Endodermal cell (in vitro differentiated cells): ENCODE results near the gene TAF3. TPM values are rescaled to one million over a fixed set of nuclear protein-coding genes. Genes with fewer than 3 reads are reported as not detected.

Source experiments
- DNase-seq: peaks from one replicate; pipeline ENCODE4 v3.0.0-alpha.2; 2017
- H3K27ac ChIP-seq: 2 replicates; pipeline ENCODE4 v1.5.1; 2013; ENCODE audit warnings: mild to moderate bottlenecking, low read depth, low read length, moderate library complexity
- H3K27me3 ChIP-seq: 2 replicates; pipeline ENCODE4 v1.6.1; 2013; ENCODE audit warnings: mild to moderate bottlenecking, low read length, moderate library complexity; ENCODE audit not compliant: insufficient read depth, control insufficient read depth, poor library complexity, severe bottlenecking
- H3K36me3 ChIP-seq: 2 replicates; pipeline ENCODE4 v1.7.0; 2013; ENCODE audit warnings: mild to moderate bottlenecking, low read length, moderate library complexity; ENCODE audit not compliant: control insufficient read depth, insufficient read depth
- H3K4me1 ChIP-seq: one replicate; pipeline ENCODE4 v1.7.0; 2013; ENCODE audit warnings: low read length; ENCODE audit not compliant: control insufficient read depth, insufficient read depth
- H3K4me3 ChIP-seq: 2 replicates; pipeline ENCODE4 v1.5.1; 2013; ENCODE audit warnings: mild to moderate bottlenecking, low read length, moderate library complexity
- H3K9ac ChIP-seq: 2 replicates; pipeline ENCODE4 v1.6.1; 2013; ENCODE audit warnings: mild to moderate bottlenecking, low read length, moderate library complexity; ENCODE audit not compliant: poor library complexity, severe bottlenecking; ENCODE audit errors: extremely low read depth
- H3K9me3 ChIP-seq: 2 replicates; pipeline ENCODE4 v1.6.1; 2013; ENCODE audit warnings: mild to moderate bottlenecking, low read length, moderate library complexity; ENCODE audit not compliant: control insufficient read depth
- H3K27ac Mint-ChIP-seq: 2 replicates; pipeline ENCODE4 v1.8.0; 2020; ENCODE audit warnings: mixed read lengths
- H3K27me3 Mint-ChIP-seq: 2 replicates; pipeline ENCODE4 v1.8.0; 2021; ENCODE audit warnings: mild to moderate bottlenecking, mixed read lengths; ENCODE audit not compliant: insufficient read depth
- H3K36me3 Mint-ChIP-seq: 2 replicates; pipeline ENCODE4 v1.8.0; 2020; ENCODE audit warnings: low read depth, mixed read lengths
- H3K4me1 Mint-ChIP-seq: 2 replicates; pipeline ENCODE4 v1.8.0; 2020; ENCODE audit warnings: mixed read lengths
- H3K4me3 Mint-ChIP-seq: 2 replicates; pipeline ENCODE4 v1.8.0; 2020; ENCODE audit warnings: mild to moderate bottlenecking, moderate library complexity, mixed read lengths
- H3K9me3 Mint-ChIP-seq: 2 replicates; pipeline ENCODE4 v1.8.0; 2020; ENCODE audit warnings: mild to moderate bottlenecking, mixed read lengths
- CTCF ChIP-seq: fragments of 200-600 bp; sonication (generic); conservative IDR thresholded peaks from 2 replicates; pipeline ENCODE4 v1.5.0; 2021; ENCODE audit warnings: antibody characterized with exemption, mild to moderate bottlenecking
- WGBS, 2 experiments: methylation state at CpG; one replicate each; pipeline versions ENCODE4 v1.1.5 to v1.1.7; 2013; ENCODE audit warnings: missing lambda C conversion rate in 2 of 2, mixed read lengths in 1 of 2; ENCODE audit not compliant: insufficient coverage in 1 of 2, insufficient read length in 1 of 2; 5-methylcytosine and 5-hydroxymethylcytosine counted together
- total RNA-seq, 2 donors: library from RNA; stranded (reverse); fragmentation: NEBNext Ultra II Directional in 1 of 2; extraction: Animal tissue kit (Norgen Biotek cat#: 25700) in 1 of 2; gene quantifications; 2 replicates in 1 of 2; 3 replicates in 1 of 2; pipeline ENCODE4 v1.2.1, GENCODE V29; 2021

The TAF3 gene
- total RNA-seq, 2 donors from 2014 or later = 9.9 to 10.0 TPM

GRCh38 chr10:7941576-7941975, 123.3 kb downstream of the TAF3 start:
- 90 to 98% methylated on average over 2 to 6 of the region's 6 CpGs for WGBS, 2 experiments
- Histone ChIP-seq H3K9ac (no peak overlapping the region), H3K27ac (no peak overlapping the region), H3K27me3 (no peaks in the 10 kb centered on the region), H3K9me3 (peaks cover 12% of the 10 kb centered on the region), H3K4me3 (no peak overlapping the region), H3K4me1 (peaks cover 5% of the 10 kb centered on the region), H3K36me3 (no peaks in the 10 kb centered on the region)
- Mint-ChIP-seq H3K36me3 (peaks cover 4% of the 10 kb centered on the region), H3K27me3 (no peaks in the 10 kb centered on the region), H3K4me1 (peaks cover 47% of the 10 kb centered on the region), H3K9me3 (peaks cover 6% of the 10 kb centered on the region), H3K4me3 (no peak overlapping the region), H3K27ac (no peak overlapping the region)
- TF ChIP-seq CTCF = no peak
- DNase-seq = no peak

GRCh38 chr10:7942316-7942715, 124.0 kb downstream of the TAF3 start:
- Histone ChIP-seq H3K9ac (no peak overlapping the region), H3K27ac (no peak overlapping the region), H3K4me1 (peaks cover 5% of the 10 kb centered on the region), H3K36me3 (no peaks in the 10 kb centered on the region), H3K4me3 (no peak overlapping the region), H3K9me3 (peaks cover 6% of the 10 kb centered on the region), H3K27me3 (no peaks in the 10 kb centered on the region)
- WGBS, 2 experiments = 90 to 92% methylated on average over 3 to 4 of the region's 4 CpGs
- no peaks in the 10 kb centered on the region for H3K27me3 Mint-ChIP-seq
- peaks cover 52% of the 10 kb centered on the region for H3K4me1 Mint-ChIP-seq
- H3K36me3 Mint-ChIP-seq = no peaks in the 10 kb centered on the region
- H3K27ac Mint-ChIP-seq = no peak overlapping the region
- H3K9me3 Mint-ChIP-seq = peaks cover under 1% of the 10 kb centered on the region
- no peak for TF ChIP-seq CTCF
- H3K4me3 Mint-ChIP-seq = no peak overlapping the region
- DNase-seq = no peak

- Mint-ChIP-seq H3K9me3 (no peaks in the 10 kb centered on the region), H3K36me3 (no peaks in the 10 kb centered on the region), H3K4me3 (no peak overlapping the region), H3K4me1 (peaks cover 55% of the 10 kb centered on the region), H3K27ac (peak overlapping the region; percentile 69), H3K27me3 (no peaks in the 10 kb centered on the region)
- Histone ChIP-seq H3K4me3 (no peak overlapping the region), H3K27ac (no peak overlapping the region), H3K4me1 (peaks cover 5% of the 10 kb centered on the region), H3K9ac (no peak overlapping the region), H3K9me3 (peaks cover 6% of the 10 kb centered on the region), H3K27me3 (no peaks in the 10 kb centered on the region), H3K36me3 (no peaks in the 10 kb centered on the region)
- DNase-seq = no peak
- no peak for TF ChIP-seq CTCF
- 89 to 92% methylated on average over 11 of the region's 11 CpGs for WGBS, 2 experiments
Measured at GRCh38 chr10:7942859-7943258, 124.6 kb downstream of the TAF3 start.
